DMS 273 (cell line): Measurements from ENCODE around the gene CDYL.

Experiments
- DNase-seq: peaks from one replicate; lab custom pipeline; 2025; ENCODE audit not compliant: unreplicated experiment; lab: John Stamatoyannopoulos, UW

The CDYL gene

GRCh38 chr6:4931530-4932227, 155.5 kb downstream of the CDYL start:
- no peak for DNase-seq

GRCh38 chr6:4932228-4932903, 156.2 kb downstream of the CDYL start:
- no peak for DNase-seq

- DNase-seq, result no peak
These were observed 159.3 kb downstream of the CDYL start for GRCh38 chr6:4935486-4935885.

- DNase-seq, result no peak
These were observed 159.9 kb downstream of the CDYL start for GRCh38 chr6:4935975-4936680.

GRCh38 chr6:4936681-4937041, 160.5 kb downstream of the CDYL start:
- peak; percentile 78 for DNase-seq

GRCh38 chr6:4937414-4937813, 161.2 kb downstream of the CDYL start:
- no peak for DNase-seq

GRCh38 chr6:4939241-4939640, 163.0 kb downstream of the CDYL start:
- DNase-seq, result no peak

GRCh38 chr6:4940416-4940815, 164.2 kb downstream of the CDYL start:
- DNase-seq, result peak; percentile 40

- DNase-seq, result peak; percentile 95
These were observed 165.8 kb downstream of the CDYL start for GRCh38 chr6:4941782-4942672.

GRCh38 chr6:4942673-4943009, 166.4 kb downstream of the CDYL start:
- no peak for DNase-seq

- DNase-seq, result no peak
These were observed 167.5 kb downstream of the CDYL start for GRCh38 chr6:4943716-4944115.

- no peak for DNase-seq
These were observed 168.1 kb downstream of the CDYL start for GRCh38 chr6:4944325-4944724.

GRCh38 chr6:4946521-4946920, 170.3 kb downstream of the CDYL start:
- no peak for DNase-seq

GRCh38 chr6:4947716-4948115, 171.5 kb downstream of the CDYL start:
- DNase-seq, result no peak

GRCh38 chr6:4948781-4949450, 172.7 kb downstream of the CDYL start:
- DNase-seq, result no peak

- no peak for DNase-seq
These were observed 173.9 kb downstream of the CDYL start for GRCh38 chr6:4950076-4950475.

GRCh38 chr6:4950836-4951533, 174.8 kb downstream of the CDYL start:
- no peak for DNase-seq

GRCh38 chr6:4953440-4953839, 177.2 kb downstream of the CDYL start:
- no peak for DNase-seq

GRCh38 chr6:4956625-4957024, 180.4 kb downstream of the CDYL start:
- no peak for DNase-seq

- no peak for DNase-seq
These were observed 181.5 kb downstream of the CDYL start for GRCh38 chr6:4957521-4958231.
